GM12874 (cell line): ENCODE data around the gene SGCA.

Source experiments
- TF ChIP-seq, protein P1 (sequence below): IDR thresholded peaks from 2 replicates; pipeline ENCODE4 v1.5.1; 2011; ENCODE audit warnings: low read depth, mild to moderate bottlenecking, control low read depth, low read length, moderate library complexity; ENCODE audit not compliant: insufficient read depth

The SGCA gene

DNA sequence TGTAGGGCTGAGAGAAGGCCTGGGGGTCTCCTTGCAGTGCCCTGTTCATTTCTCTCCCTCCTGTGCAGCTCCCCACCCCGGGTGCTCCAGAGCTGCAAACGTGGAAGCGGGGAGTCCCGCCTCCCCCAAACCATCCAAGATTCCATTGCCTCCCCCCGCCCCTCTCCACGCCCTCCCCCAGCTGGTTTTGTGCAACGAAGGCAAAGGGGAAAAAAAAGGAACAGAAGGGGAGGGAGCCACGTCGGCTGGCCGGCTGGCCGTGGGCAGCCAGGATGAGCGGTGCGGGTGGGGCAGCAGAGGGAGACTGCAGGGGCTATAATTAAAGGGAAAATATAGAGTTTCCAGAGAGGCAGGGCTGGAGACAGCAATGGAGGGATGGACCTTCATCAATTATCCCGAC lies 37.3 kb downstream of the SGCA start:
- TF ChIP-seq, protein P1, sequence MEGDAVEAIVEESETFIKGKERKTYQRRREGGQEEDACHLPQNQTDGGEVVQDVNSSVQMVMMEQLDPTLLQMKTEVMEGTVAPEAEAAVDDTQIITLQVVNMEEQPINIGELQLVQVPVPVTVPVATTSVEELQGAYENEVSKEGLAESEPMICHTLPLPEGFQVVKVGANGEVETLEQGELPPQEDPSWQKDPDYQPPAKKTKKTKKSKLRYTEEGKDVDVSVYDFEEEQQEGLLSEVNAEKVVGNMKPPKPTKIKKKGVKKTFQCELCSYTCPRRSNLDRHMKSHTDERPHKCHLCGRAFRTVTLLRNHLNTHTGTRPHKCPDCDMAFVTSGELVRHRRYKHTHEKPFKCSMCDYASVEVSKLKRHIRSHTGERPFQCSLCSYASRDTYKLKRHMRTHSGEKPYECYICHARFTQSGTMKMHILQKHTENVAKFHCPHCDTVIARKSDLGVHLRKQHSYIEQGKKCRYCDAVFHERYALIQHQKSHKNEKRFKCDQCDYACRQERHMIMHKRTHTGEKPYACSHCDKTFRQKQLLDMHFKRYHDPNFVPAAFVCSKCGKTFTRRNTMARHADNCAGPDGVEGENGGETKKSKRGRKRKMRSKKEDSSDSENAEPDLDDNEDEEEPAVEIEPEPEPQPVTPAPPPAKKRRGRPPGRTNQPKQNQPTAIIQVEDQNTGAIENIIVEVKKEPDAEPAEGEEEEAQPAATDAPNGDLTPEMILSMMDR, result no peak

DNA sequence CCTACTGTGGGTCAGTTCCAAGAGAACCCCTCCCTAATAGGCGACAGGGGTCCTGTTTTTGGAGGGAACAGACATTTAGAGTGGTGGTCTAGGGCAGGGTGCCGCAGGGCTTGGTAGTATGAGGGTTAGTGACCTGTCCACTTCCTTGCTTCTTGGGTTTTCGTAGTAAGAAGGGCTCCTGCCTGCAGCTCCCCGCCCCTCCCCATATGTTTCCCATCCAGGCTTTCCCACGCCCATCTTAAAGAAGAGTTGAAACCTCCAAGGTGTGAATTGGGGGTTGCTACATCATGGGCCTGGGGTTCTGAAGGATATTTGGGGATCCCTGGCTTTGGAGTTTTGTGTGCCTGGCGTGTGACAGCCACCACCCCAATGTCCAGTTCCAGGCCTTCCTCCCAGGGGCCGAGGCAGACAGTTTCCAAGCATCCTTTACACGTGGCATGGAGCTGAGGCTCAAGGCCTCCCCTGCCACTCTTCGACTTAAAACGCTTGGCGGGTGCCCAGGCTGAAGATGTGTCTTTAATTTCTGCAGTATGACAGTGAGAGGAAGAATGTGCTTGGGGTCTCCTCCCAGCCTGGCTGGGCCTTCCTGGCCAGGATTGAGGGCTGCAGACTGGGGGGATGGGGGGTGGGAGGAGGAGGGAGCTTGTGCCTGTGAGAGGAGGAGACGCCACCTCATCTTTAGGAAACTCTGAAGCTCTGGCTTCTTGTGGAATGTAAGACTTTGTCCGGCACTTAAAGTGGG lies 38.0 kb downstream of the SGCA start:
- TF ChIP-seq, protein P1, result no peak

DNA sequence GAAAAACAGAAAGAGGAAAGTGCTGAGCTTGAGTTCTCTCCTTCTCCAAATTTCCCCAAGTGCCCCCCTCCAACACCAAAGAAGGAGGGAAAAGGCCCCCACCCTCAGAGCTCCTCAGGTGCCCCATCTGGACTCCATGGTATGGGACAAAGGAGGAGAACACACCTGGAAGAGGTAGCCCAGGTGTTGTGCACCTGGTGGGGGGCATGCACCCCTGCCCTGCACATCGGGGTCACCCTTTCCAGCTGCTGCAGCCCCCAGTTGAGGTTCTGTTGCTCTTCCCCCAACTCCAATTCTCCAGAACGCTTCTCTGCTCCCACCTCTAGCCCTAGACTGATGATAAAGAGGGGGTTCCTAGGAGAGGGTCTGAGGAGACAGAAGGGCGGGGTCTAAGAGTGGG lies 38.6 kb downstream of the SGCA start:
- TF ChIP-seq, protein P1, result no peak

DNA sequence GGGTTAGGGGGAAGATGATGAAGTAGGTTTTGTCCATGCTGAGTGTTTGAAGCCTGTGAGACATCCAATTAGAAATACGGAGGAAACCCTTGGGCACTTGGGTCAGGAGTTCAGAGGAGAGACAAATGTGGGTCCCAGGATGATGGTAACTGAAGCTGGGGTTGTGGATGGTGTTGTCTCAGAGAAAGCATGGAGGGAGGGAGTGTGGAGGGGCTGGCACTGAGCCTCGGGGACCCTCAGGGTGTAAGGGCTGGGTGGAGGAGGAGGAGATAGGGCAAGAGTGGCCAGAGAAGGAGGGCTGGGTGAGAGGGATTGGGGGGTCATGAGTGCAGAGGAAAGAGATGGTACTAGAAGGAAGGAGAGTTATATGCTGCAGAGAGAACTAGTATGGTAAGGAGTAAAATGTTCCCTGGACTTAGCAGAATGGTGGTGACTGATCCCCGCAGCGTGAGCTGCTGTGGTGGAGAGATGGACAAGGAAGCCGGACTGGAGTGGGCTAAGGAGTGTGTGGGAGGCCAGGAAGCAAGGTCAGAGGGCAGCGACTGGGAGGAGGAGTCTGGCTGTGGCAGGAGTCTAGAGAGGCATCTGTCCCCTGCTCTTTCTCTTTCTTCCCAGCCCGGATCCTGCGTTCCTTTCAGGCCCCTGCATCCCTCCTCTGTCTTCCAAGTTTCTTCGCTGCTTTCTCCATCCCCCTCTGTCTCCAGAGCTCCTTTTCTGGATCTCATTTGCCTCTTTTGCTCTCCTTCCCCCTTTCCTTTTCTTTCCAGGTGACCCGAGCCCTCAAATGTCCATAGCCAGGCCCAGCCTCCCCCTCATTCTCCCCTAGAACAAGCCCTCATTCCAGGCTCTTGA lies 39.5 kb downstream of the SGCA start:
- TF ChIP-seq, protein P1, result no peak

DNA sequence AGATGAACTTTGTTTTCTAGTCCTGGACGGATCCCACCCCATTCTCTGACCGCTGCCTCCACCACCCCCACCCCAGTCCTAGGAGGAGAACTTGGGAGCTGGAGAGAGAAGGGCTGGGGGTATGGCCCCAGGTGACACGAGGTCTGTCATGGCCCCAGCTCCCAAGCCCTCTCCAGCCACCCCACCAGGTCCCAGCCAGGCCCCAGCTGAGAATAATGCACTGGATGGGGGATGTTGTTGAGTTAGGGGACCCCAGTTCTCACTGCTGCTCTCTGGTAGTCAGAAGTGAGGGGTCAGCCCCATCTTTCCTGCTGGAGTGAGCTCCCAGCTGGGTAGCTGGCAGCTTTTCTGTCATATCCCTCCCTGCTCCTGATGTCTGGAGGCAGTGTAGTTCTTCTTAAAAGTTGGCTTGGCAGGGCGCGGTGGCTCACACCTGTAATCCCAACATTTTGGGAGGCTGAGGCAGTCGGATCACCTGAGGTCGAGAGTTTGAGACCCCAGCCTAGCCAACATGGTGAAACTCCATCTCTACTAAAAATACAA lies 40.2 kb downstream of the SGCA start:
- TF ChIP-seq, protein P1, result no peak

DNA sequence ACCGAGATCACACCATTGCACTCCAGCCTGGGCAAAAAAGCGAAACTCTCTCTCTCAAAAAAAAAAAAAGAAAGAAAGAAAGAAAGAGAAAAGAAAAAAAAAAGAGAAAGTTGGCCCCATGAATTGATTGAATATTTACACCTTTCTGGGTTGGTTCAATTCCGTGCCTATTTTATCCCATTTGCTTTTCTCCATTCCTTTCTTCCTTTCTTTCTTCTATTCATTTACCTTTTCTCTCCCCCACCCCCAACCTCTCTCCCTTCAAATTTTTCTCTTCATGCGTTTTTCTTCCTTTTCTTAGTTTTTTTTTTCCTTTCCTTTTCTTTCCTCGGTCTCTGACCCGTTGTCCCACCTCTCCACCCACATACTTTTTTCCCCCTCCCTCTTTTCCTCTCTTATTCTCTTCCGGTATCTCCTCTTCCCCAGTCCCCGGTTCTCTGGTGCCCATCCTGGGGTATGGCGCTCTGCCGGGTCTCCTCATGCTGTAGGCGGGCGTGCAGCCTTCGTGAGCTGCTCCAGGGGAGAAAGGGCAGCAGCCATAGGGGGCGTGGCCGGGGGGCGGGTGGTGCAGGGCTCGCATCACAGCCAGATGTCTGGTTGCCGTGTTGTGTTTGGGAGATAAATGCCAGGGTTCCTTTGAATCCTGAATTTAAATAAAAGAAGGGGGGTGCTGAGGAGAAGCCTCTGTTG lies 40.9 kb downstream of the SGCA start:
- TF ChIP-seq, protein P1, result no peak

DNA sequence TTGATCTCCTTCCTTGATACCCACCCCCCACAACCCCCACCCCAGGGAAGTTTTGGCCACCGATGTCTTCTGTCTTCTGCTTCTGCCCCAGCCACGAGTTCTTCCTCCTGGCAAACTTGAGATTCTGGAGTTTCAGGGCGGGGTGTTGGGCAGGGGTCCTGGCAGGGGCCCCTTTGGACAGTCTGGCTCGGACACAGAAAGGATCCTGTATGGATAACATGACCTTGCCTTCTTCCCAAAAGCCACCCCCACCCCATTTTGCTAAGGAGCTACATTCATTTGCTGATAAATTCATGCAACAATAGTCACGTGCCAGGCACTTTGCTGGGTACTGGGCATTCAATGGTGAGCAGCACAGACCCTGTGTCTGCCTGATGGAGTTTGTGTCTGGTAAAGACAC lies 41.5 kb downstream of the SGCA start:
- TF ChIP-seq, protein P1, result no peak
